Prostate gland (tissue), 2 donors: ENCODE data around the gene RPN2.

Experiments
- POLR2AphosphoS5 ChIP-seq: sonication (generic); formaldehyde crosslinking; IDR thresholded peaks from one replicate; pipeline ENCODE4 v1.6.1; 2017; ENCODE audit warnings: antibody characterized with exemption
- TF ChIP-seq, protein P1 (sequence below), 4 experiments: fragments of 200-600 bp in 2 of 4; fragments of 450-650 bp in 2 of 4; sonication (generic) in 2 of 4; IDR thresholded peaks; 1 replicate in 3 of 4; 2 replicates in 1 of 4; pipeline ENCODE4 v1.5.1; 2016 to 2019; ENCODE audit warnings: antibody characterized with exemption in 4 of 4, mild to moderate bottlenecking in 2 of 4, moderate library complexity in 2 of 4

DNA sequence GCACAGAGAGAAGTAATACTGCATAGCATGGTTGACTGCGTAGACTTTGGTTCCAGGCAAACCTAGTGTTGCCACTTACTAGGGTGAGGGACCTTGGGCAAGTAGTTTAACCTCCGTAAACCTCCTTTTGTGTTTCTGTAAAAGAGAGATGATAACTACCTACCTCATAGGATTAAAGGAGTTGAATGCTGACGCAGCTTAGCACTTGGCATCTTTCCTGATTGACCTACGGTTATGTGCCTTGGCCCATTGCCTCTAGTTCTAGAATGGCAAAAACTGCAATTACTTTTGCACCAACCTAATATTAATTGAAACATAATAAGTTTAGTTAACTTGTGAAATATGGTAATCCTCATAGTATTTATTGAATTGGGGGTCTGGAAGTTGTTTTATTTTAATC lies 63.4 kb downstream of the RPN2 start:
- TF ChIP-seq, protein P1, sequence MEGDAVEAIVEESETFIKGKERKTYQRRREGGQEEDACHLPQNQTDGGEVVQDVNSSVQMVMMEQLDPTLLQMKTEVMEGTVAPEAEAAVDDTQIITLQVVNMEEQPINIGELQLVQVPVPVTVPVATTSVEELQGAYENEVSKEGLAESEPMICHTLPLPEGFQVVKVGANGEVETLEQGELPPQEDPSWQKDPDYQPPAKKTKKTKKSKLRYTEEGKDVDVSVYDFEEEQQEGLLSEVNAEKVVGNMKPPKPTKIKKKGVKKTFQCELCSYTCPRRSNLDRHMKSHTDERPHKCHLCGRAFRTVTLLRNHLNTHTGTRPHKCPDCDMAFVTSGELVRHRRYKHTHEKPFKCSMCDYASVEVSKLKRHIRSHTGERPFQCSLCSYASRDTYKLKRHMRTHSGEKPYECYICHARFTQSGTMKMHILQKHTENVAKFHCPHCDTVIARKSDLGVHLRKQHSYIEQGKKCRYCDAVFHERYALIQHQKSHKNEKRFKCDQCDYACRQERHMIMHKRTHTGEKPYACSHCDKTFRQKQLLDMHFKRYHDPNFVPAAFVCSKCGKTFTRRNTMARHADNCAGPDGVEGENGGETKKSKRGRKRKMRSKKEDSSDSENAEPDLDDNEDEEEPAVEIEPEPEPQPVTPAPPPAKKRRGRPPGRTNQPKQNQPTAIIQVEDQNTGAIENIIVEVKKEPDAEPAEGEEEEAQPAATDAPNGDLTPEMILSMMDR (IDR thresholded peaks at IDR 0.05), result no peak
- no peak for TF ChIP-seq POLR2AphosphoS5
